ENCODE measurements around the gene RGS3.

DNA sequence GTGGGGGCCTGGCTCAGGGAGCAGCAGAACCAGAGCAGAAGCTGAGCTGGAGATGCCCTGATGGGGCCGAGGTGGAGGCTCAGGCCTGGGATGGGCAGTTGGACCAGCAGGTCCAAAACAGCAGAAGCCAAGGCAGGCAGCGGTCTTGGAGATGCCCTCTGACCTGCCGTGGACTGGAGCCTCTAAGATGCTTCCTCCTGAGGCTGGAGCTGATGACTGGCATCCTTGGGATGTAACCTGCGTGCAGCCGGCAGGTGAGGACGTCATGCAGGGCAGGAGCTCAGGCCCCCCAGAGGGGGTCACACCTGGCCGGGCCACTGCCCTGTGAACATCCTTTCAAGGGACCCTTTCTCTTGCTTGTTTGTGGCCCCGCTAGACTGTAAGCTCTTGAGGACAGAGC lies 162.0 kb downstream of the RGS3 start:
- TF ChIP-seq, protein P1, sequence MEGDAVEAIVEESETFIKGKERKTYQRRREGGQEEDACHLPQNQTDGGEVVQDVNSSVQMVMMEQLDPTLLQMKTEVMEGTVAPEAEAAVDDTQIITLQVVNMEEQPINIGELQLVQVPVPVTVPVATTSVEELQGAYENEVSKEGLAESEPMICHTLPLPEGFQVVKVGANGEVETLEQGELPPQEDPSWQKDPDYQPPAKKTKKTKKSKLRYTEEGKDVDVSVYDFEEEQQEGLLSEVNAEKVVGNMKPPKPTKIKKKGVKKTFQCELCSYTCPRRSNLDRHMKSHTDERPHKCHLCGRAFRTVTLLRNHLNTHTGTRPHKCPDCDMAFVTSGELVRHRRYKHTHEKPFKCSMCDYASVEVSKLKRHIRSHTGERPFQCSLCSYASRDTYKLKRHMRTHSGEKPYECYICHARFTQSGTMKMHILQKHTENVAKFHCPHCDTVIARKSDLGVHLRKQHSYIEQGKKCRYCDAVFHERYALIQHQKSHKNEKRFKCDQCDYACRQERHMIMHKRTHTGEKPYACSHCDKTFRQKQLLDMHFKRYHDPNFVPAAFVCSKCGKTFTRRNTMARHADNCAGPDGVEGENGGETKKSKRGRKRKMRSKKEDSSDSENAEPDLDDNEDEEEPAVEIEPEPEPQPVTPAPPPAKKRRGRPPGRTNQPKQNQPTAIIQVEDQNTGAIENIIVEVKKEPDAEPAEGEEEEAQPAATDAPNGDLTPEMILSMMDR (IDR thresholded peaks at IDR 0.05; ENCODE audit: insufficient read depth, low read depth, low read length), result no peak
- no peak for TF ChIP-seq EZH2 (IDR thresholded peaks at IDR 0.05; ENCODE audit: insufficient read depth, low read length)

Data from astrocyte (in vitro differentiated cells and primary cell).